Measurements from ENCODE around the gene LTBP3.
A peak's percentile ranks its signal among the peaks of the same experiment; 100 is the strongest.

LTBP3 gene

GRCh38 chr11:65540290-65541092, 17.7 kb downstream of the LTBP3 start (continued):
- TF ChIP-seq ZNF18 (tag by site-specific recombination; IDR thresholded peaks at IDR 0.05) = no peak
- peak; percentile 88 for TF ChIP-seq EGR2 (tag by site-specific recombination; IDR thresholded peaks at IDR 0.05; ENCODE audit: low read depth)
- peak; percentile 84 for TF ChIP-seq SP3 (tag by site-specific recombination; IDR thresholded peaks at IDR 0.05)
- TF ChIP-seq ZNF23 (tag by site-specific recombination; IDR thresholded peaks at IDR 0.05; ENCODE audit: borderline replicate concordance) = no peak
- TF ChIP-seq ZNF138 (tag by site-specific recombination; IDR thresholded peaks at IDR 0.05; ENCODE audit: borderline replicate concordance) = no peak
- no peak for TF ChIP-seq ZNF623 (tag by site-specific recombination; IDR thresholded peaks at IDR 0.05)
- TF ChIP-seq ZNF292 (tag by site-specific recombination; IDR thresholded peaks at IDR 0.05; ENCODE audit: borderline replicate concordance, low read depth) = no peak
- peak; percentile 83; the same call in 1 of the 2 replicates for TF ChIP-seq KLF8 (tag by site-specific recombination; IDR thresholded peaks at IDR 0.05)
- TF ChIP-seq ZNF529 (tag by site-specific recombination; IDR thresholded peaks at IDR 0.05; ENCODE audit: insufficient replicate concordance) = no peak
- no peak for TF ChIP-seq ZFP41 (tag by site-specific recombination; IDR thresholded peaks at IDR 0.05; ENCODE audit: borderline replicate concordance)
- no peak for TF ChIP-seq ZNF488 (tag by site-specific recombination; IDR thresholded peaks at IDR 0.05)
- peak; percentile 56 for TF ChIP-seq ZNF629 (tag by site-specific recombination; IDR thresholded peaks at IDR 0.05)
- no peak for TF ChIP-seq ZNF560 (tag by site-specific recombination; IDR thresholded peaks at IDR 0.05; ENCODE audit: borderline replicate concordance)
- TF ChIP-seq CTCF (tag by site-specific recombination; IDR thresholded peaks at IDR 0.05) = peak; percentile 81
- no peak for TF ChIP-seq ZNF416 (tag by site-specific recombination; IDR thresholded peaks at IDR 0.05)
- no peak for TF ChIP-seq BCL6B (tag by site-specific recombination; IDR thresholded peaks at IDR 0.05)
- TF ChIP-seq ZNF701 (tag by site-specific recombination; IDR thresholded peaks at IDR 0.05) = no peak
- peak; percentile 35; the same call in 1 of the 2 replicates for TF ChIP-seq OSR2 (tag by site-specific recombination; IDR thresholded peaks at IDR 0.05)
- no peak for TF ChIP-seq ZNF211 (tag by site-specific recombination; IDR thresholded peaks at IDR 0.05; ENCODE audit: low read depth)
- no peak for TF ChIP-seq GFI1B (tag by site-specific recombination; IDR thresholded peaks at IDR 0.05)
- TF ChIP-seq ZBTB26 (tag by site-specific recombination; optimal IDR thresholded peaks at IDR 0.05) = peak; percentile 73
- TF ChIP-seq GLI4 (tag by site-specific recombination; IDR thresholded peaks at IDR 0.05) = no peak
- TF ChIP-seq ZNF843 (tag by site-specific recombination; IDR thresholded peaks at IDR 0.05) = no peak
- TF ChIP-seq PRDM1 (tag by site-specific recombination; IDR thresholded peaks at IDR 0.05) = no peak
- TF ChIP-seq ELK4 (IDR thresholded peaks at IDR 0.05; ENCODE audit: borderline replicate concordance, low read depth, low read length) = no peak
- no peak for TF ChIP-seq ZSCAN16 (tag by site-specific recombination; IDR thresholded peaks at IDR 0.05)
- no peak for TF ChIP-seq ZNF426 (tag by site-specific recombination; IDR thresholded peaks at IDR 0.05)
- TF ChIP-seq ZNF157 (tag by site-specific recombination; IDR thresholded peaks at IDR 0.05) = no peak
- no peak for TF ChIP-seq ZNF433 (tag by site-specific recombination; IDR thresholded peaks at IDR 0.05; ENCODE audit: low read depth)
- TF ChIP-seq KLF9 (tag by site-specific recombination; IDR thresholded peaks at IDR 0.05; ENCODE audit: low read depth) = peak; percentile 84
- no peak for TF ChIP-seq ZNF48 (tag by site-specific recombination; IDR thresholded peaks at IDR 0.05)
- no peak for TF ChIP-seq ZNF473 (tag by site-specific recombination; IDR thresholded peaks at IDR 0.05)
- no peak for TF ChIP-seq SETDB1 (IDR thresholded peaks at IDR 0.05; ENCODE audit: insufficient read length, low read length)
- TF ChIP-seq ZNF654 (tag by site-specific recombination; IDR thresholded peaks at IDR 0.05; ENCODE audit: low read depth) = peak; percentile 39

Measured in HEK293 (cell line).